HCT116 (cell line): ENCODE data around the gene C6orf47. TPM values are rescaled to one million over a fixed set of nuclear protein-coding genes. Genes with fewer than 3 reads are reported as not detected.

Experiments
- ATAC-seq: fragments of 200-7000 bp; cut with Tn5 transposase; 2 replicates; pipeline ENCODE4 v1.9.1; 2020; ENCODE audit warnings: mild to moderate bottlenecking, moderate library complexity
- BruUV-seq: library from RNA; stranded (reverse); fragments of 400-500 nt; replicated peaks from 2 replicates; lab custom pipeline; 2021; lab: Mats Ljungman, UMichigan
- CTCF ChIA-PET: fragments of 300-600 bp; sonication (Branson Sonifier 250); formaldehyde crosslinking; loops from one replicate; lab custom pipeline; 2021; ENCODE audit warnings: antibody characterized with exemption; lab: Charles Lee
- POLR2A ChIA-PET: fragments of 300-600, 350-600 bp; sonication (Branson Sonifier 250); formaldehyde crosslinking; loops from one replicate; lab custom pipeline; 2021; ENCODE audit warnings: antibody characterized with exemption; lab: Charles Lee
- RAD21 ChIA-PET, 2 experiments: fragments of 300-600 bp; sonication (Branson Sonifier 250); formaldehyde crosslinking; loops; one replicate each; lab custom pipeline; 2023; ENCODE audit warnings: low total read pairs in 2 of 2; ENCODE audit not compliant: uncharacterized antibody in 2 of 2, unreplicated experiment in 2 of 2, low non-redundant PET in 1 of 2; lab: Charles Lee
- DNase-seq: peaks from one replicate; pipeline ENCODE4 v3.0.0-alpha.2; 2010; ENCODE audit warnings: low read depth, low spot score
- H2AFZ ChIP-seq: fragments of 200-600 bp; shearing (Covaris generic), sonication (generic); 2 replicates; pipeline ENCODE4 v1.6.1; 2017; ENCODE audit warnings: low read depth, mixed run types, mixed read lengths, antibody characterized with exemption, low read length; ENCODE audit not compliant: poor library complexity, severe bottlenecking
- H3K27ac ChIP-seq: 2 replicates; pipeline ENCODE4 v1.5.1; 2012; ENCODE audit warnings: low read depth, low read length
- H3K27me3 ChIP-seq: fragments of 200-600 bp; sonication (generic); 2 replicates; pipeline ENCODE4 v1.6.1; 2016; ENCODE audit warnings: mixed run types, low read length, mixed read lengths; ENCODE audit not compliant: insufficient read depth
- H3K36me3 ChIP-seq, 2 experiments: fragments of 200-500 bp in 1 of 2; fragments of 200-600 bp in 1 of 2; sonication (Bioruptor generic) in 1 of 2; sonication (generic) in 1 of 2; 2 replicates each; pipeline versions ENCODE4 v1.5.1 to v1.6.1; 2014 to 2016; ENCODE audit warnings: low read length in 2 of 2, inconsistent platforms in 1 of 2, mixed read lengths in 1 of 2, mixed run types in 1 of 2; ENCODE audit not compliant: insufficient read depth in 2 of 2, control insufficient read depth in 1 of 2
- H3K4me1 ChIP-seq, 2 experiments: fragments of 200-600 bp in 1 of 2; sonication (generic) in 1 of 2; 2 replicates each; pipeline versions ENCODE4 v1.5.1 to v1.6.1; 2012 to 2017; ENCODE audit warnings: low read length in 2 of 2, inconsistent platforms in 1 of 2, mild to moderate bottlenecking in 1 of 2, mixed read lengths in 1 of 2, mixed run types in 1 of 2, moderate library complexity in 1 of 2; ENCODE audit not compliant: insufficient read depth in 2 of 2, control insufficient read depth in 1 of 2
- H3K4me2 ChIP-seq: fragments of 200-600 bp; sonication (generic); 2 replicates; pipeline ENCODE4 v1.6.1; 2017; ENCODE audit warnings: mixed run types, low read length, mixed read lengths
- H3K4me3 ChIP-seq, 2 experiments: fragments of 200-600 bp in 1 of 2; sonication (generic) in 1 of 2; replicated peaks in 1 of 2; 2 replicates each; pipeline ENCODE4 v1.5.1; 2011 to 2016; ENCODE audit warnings: low read length in 2 of 2, control low read depth in 1 of 2, low read depth in 1 of 2, mild to moderate bottlenecking in 1 of 2, mixed read lengths in 1 of 2, mixed run types in 1 of 2
- H3K79me2 ChIP-seq: fragments of 200-600 bp; sonication (generic); 2 replicates; pipeline ENCODE4 v1.6.1; 2017; ENCODE audit warnings: mild to moderate bottlenecking, mixed run types, low read length, moderate library complexity, mixed read lengths; ENCODE audit not compliant: insufficient read depth
- H3K9ac ChIP-seq: fragments of 200-600 bp; sonication (generic); 2 replicates; pipeline ENCODE4 v1.6.1; 2016; ENCODE audit warnings: low read length, mixed read lengths
- H3K9me2 ChIP-seq: fragments of 200-600 bp; sonication (generic), shearing (Covaris generic); 2 replicates; pipeline ENCODE4 v1.6.1; 2017; ENCODE audit warnings: mixed run types, mild to moderate bottlenecking, moderate library complexity; ENCODE audit not compliant: insufficient read depth
- H3K9me3 ChIP-seq, 2 experiments: fragments of 200-500 bp in 1 of 2; fragments of 200-600 bp in 1 of 2; sonication (Bioruptor generic) in 1 of 2; sonication (generic) in 1 of 2; 2 replicates each; pipeline ENCODE4 v1.6.1; 2014 to 2017; ENCODE audit warnings: low read length in 2 of 2, mixed read lengths in 2 of 2, inconsistent platforms in 1 of 2, low read depth in 1 of 2, mild to moderate bottlenecking in 1 of 2, mixed run types in 1 of 2, moderate library complexity in 1 of 2; ENCODE audit not compliant: control insufficient read depth in 1 of 2, insufficient read depth in 1 of 2
- H4K20me1 ChIP-seq: fragments of 200-600 bp; sonication (generic), shearing (Covaris generic); 2 replicates; pipeline ENCODE4 v1.6.1; 2017; ENCODE audit warnings: mixed run types, mild to moderate bottlenecking, moderate library complexity; ENCODE audit not compliant: insufficient read depth
- ATF3 ChIP-seq: IDR thresholded peaks from 2 replicates; pipeline ENCODE4 v1.6.1; 2012
- CEBPB ChIP-seq: IDR thresholded peaks from 2 replicates; pipeline ENCODE4 v1.6.1; 2012; ENCODE audit warnings: low read depth
- CTCF ChIP-seq, 3 experiments: fragments of 200-600 bp in 1 of 3; sonication (generic) in 1 of 3; IDR thresholded peaks in 2 of 3; conservative IDR thresholded peaks in 1 of 3; 2 replicates each; pipeline ENCODE4 v1.5.1; 2012 to 2017; ENCODE audit warnings: low read depth in 2 of 3, low read length in 2 of 3, antibody characterized with exemption in 1 of 3, borderline replicate concordance in 1 of 3, control low read depth in 1 of 3, mild to moderate bottlenecking in 1 of 3, mixed read lengths in 1 of 3, mixed run types in 1 of 3, moderate library complexity in 1 of 3; ENCODE audit not compliant: insufficient read depth in 1 of 3
- EGR1 ChIP-seq: IDR thresholded peaks from 2 replicates; pipeline ENCODE4 v1.6.1; 2012; ENCODE audit warnings: low read depth
- ELF1 ChIP-seq: IDR thresholded peaks from 2 replicates; pipeline ENCODE4 v1.6.1; 2012; ENCODE audit warnings: low read depth, borderline replicate concordance
- EZH2 ChIP-seq: fragments of 200-600 bp; sonication (generic); IDR thresholded peaks from 2 replicates; pipeline ENCODE4 v1.6.1; 2017; ENCODE audit warnings: antibody characterized with exemption, mixed run types
- EZH2phosphoT487 ChIP-seq: fragments of 200-600 bp; IDR thresholded peaks from 2 replicates; pipeline ENCODE4 v1.6.1; 2018; ENCODE audit warnings: antibody characterized with exemption, borderline replicate concordance
- JUND ChIP-seq: IDR thresholded peaks from 2 replicates; pipeline ENCODE4 v1.6.1; 2012
- MAX ChIP-seq: IDR thresholded peaks from 2 replicates; pipeline ENCODE4 v1.6.1; 2012
- POLR2A ChIP-seq: IDR thresholded peaks from 2 replicates; pipeline ENCODE4 v1.7.0; 2011; ENCODE audit warnings: borderline replicate concordance; ENCODE audit not compliant: insufficient read depth, insufficient read length; ENCODE audit errors: extremely low read depth
- POLR2AphosphoS5 ChIP-seq: IDR thresholded peaks from 2 replicates; pipeline ENCODE4 v1.6.1; 2011; ENCODE audit warnings: mild to moderate bottlenecking, low read depth, low read length, moderate library complexity
- RAD21 ChIP-seq: IDR thresholded peaks from 2 replicates; pipeline ENCODE4 v1.6.1; 2012; ENCODE audit warnings: low read depth, mild to moderate bottlenecking
- REST ChIP-seq: IDR thresholded peaks from 2 replicates; pipeline ENCODE4 v1.6.1; 2012; ENCODE audit warnings: low read depth
- SIN3A ChIP-seq: IDR thresholded peaks from 2 replicates; pipeline ENCODE4 v1.6.1; 2012; ENCODE audit warnings: low read depth
- YY1 ChIP-seq: IDR thresholded peaks from 2 replicates; pipeline ENCODE4 v1.6.1; 2011; ENCODE audit warnings: low read length, low read depth, moderate library complexity, mild to moderate bottlenecking; ENCODE audit not compliant: insufficient replicate concordance; ENCODE audit errors: extremely low read depth
- ZFX ChIP-seq: fragments of 450-650 bp; IDR thresholded peaks from 2 replicates; pipeline ENCODE4 v1.6.1; 2017
- ZNF274 ChIP-seq: fragments of 200-500 bp; sonication (Bioruptor generic); IDR thresholded peaks from 2 replicates; pipeline ENCODE4 v1.6.1; 2014; ENCODE audit warnings: mild to moderate bottlenecking, low read depth, low read length, inconsistent platforms
- intact Hi-C: fragments of 100-400 bp; cut with micrococcal nuclease; formaldehyde crosslinking; loops from 2 replicates; pipeline ENCODE4 v1.10.0; 2022
- total RNA-seq: library from RNA; stranded (reverse); gene quantifications from one replicate; pipeline ENCODE4 v1.2.1, GENCODE V29; 2021; ENCODE audit not compliant: unreplicated experiment

Gene C6orf47
- total RNA-seq, 1 experiment from 2014 or later: 13.4 TPM

GRCh38 chr6:31683591-31683990 lies 23.0 kb upstream of the C6orf47 start:
- Histone ChIP-seq H3K4me3 (no peak overlapping the region), H4K20me1 (no peaks in the 10 kb centered on the region), H3K27me3 (no peaks in the 10 kb centered on the region), H3K4me1 (peaks cover 4 to 19% of the 10 kb centered on the region in 2 experiments; a peak in 3 of 4 replicates), H2AFZ (no peak overlapping the region), H3K9me3 (no peaks in the 10 kb centered on the region), H3K9me2 (no peaks in the 10 kb centered on the region), H3K27ac (no peak overlapping the region), H3K9ac (no peak overlapping the region), H3K4me2 (no peak overlapping the region), H3K36me3 (peaks cover 5 to 9% of the 10 kb centered on the region in 2 experiments; a peak in 2 of 4 replicates), H3K79me2 (no peaks in the 10 kb centered on the region)
- CTCF ChIA-PET: interaction anchor here (1.6 kb wide), 1 partner anchor 90 kb away, joined by 3 read pairs; no protein-coding TSS in a partner anchor
- intact Hi-C loops: no loop called here
- DNase-seq: no peak
- RAD21 ChIA-PET: no interaction called here
- BruUV-seq: no TSS peak
- TF ChIP-seq EZH2: no peak
- no peak for TF ChIP-seq REST
- TF ChIP-seq CTCF (IDR thresholded peaks at IDR 0.05 in 2 of 3, conservative IDR thresholded peaks at IDR 0.05 in 1 of 3; ENCODE audit: borderline replicate concordance in 1 of 3, insufficient read depth in 1 of 3, low read depth in 2 of 3, low read length in 2 of 3): no peak
- TF ChIP-seq MAX: no peak
- no peak for TF ChIP-seq EZH2phosphoT487
- TF ChIP-seq ATF3: no peak
- no peak for TF ChIP-seq ZFX
- no peak for TF ChIP-seq SIN3A
- TF ChIP-seq JUND: no peak
- TF ChIP-seq POLR2AphosphoS5: no peak
- no peak for TF ChIP-seq CEBPB
- TF ChIP-seq YY1: no peak
- no peak for TF ChIP-seq RAD21
- no peak for TF ChIP-seq ZNF274
- no peak for TF ChIP-seq EGR1
- TF ChIP-seq ELF1: no peak
- TF ChIP-seq POLR2A: no peak
- POLR2A ChIA-PET: no interaction called here
- no peak for ATAC-seq
